ENCODE measurements around the gene DDA1.
"Not testable (repeated sequence)": the region's sequence is repeated elsewhere in the genome, so short reads cannot be mapped to it uniquely, and the experiment has no call there.

The DDA1 gene

DNA sequence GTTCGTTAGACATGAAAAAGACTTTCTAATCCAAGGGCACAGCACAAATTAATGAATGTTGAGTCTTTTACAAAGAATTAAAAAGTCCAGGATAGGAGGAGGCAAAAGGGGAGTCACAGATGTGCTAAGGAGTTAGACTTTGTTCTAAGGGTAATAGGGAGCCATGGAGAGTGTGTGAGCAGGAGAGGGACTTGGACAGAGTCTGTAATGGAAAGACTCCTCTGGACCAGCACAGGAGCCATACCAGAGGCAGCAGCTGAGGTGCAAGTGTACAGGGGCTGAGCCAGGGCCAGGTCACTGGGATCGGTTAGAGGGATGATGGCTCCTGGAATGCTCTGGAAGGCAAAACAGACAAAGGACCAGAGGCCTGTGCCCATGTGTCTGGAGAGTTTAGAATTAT is 38.5 kb downstream of the DDA1 start:
- no peak for DNase-seq (ENCODE audit: low spot score)

DNA sequence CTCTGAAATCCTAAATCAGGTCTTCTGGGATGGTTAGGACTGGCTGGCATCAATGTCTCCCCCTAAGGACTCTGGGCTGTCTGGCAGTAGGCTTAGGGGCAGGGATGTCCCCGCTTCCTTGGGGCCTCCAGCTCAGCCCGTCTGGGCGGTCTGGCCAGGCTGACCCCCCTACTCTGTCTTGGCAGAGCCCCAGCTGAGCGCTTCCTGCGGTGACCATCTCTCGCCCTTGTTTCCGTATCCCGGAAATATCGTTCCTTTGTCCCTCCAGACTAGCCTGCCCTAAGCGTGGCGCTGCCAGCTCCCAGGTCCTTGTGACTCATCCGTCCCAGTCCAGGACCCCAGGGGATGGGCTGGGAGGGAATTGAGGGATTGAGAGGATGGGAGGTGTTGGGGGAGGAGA is 39.3 kb downstream of the DDA1 start:
- peak; percentile 72 for DNase-seq (ENCODE audit: low spot score)

DNA sequence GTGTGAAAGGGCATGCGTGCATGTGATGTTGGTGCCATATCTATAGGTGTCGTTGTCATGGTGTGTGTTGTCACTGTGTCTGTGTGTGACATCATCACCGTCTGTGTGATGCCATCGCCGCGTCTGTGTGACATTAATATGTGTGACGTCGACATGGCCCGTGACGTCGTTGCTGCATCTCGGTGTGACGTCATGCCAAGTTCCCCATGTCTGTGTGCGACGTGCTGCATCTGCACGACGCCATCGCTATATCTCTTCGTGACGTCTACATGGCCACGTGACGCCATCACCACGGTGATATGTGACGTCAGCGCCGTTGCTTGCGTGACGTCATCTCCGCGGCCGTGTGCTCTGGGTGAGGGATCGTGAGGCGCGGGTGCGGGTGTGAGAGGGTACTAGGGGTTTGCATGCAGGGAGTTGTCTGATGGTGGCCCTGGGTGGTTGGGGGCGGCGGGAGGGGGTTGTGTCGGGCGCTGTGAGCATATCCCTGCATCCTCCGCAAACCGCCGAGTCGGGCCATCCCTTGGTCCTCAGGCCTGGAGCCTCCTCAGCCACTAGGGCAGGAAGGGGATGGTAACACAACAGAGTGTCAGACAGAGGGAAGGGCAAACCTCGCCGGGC is 42.6 kb downstream of the DDA1 start:
- DNase-seq (ENCODE audit: low spot score), result no peak

DNA sequence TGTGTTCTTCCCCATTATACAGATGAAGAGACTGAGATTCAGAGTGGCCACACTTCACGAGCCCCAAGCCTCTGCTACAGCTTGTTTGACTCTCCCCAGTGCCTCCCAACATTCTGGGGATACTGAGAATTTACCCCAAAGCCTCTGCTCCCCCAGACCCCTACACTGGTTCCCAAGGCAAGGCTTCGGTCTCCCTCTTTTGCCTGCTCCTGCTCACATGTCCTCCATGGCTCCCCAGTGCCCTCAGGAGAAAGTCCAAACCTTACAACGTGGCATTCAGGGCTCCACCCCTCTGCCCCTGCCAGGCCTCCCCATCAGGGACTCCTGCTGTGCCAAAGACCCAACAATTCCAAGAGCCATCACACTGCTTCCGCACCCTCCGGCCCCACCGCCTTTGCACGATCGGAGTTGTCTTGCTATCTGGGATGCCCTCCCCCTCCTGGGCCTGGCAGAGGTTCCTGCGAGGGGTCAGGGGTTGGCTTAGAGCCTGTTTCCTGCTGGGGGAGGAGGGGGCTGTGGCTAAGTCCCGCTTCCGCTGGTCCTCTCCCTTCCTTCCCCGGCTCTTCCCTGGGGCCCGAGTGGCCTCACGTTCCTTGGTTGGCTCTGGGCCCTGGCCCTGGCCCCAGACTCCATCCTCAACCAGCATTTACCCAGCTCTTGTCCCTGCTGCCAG is 43.4 kb downstream of the DDA1 start:
- no peak for DNase-seq (ENCODE audit: low spot score)

DNA sequence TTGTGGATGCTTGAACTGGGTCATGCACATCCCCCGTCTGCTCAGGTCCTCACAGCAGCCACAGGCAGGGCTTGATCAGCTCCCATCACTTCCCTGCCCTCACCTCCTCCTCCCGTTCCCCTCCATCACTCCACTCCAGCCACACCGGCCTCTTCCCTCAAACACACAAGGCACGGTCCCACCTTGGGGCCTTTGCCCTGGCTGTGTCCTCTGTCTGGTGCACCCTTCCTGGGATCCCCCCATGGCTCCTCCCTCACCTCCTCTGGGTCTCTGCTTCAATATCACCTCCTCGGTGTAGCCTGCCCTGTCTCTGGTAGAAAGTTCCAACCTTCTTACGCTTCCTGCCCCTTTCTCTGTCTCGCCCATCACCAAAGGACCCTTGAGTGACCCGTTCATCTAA is 44.0 kb downstream of the DDA1 start:
- DNase-seq (ENCODE audit: low spot score), result no peak

DNA sequence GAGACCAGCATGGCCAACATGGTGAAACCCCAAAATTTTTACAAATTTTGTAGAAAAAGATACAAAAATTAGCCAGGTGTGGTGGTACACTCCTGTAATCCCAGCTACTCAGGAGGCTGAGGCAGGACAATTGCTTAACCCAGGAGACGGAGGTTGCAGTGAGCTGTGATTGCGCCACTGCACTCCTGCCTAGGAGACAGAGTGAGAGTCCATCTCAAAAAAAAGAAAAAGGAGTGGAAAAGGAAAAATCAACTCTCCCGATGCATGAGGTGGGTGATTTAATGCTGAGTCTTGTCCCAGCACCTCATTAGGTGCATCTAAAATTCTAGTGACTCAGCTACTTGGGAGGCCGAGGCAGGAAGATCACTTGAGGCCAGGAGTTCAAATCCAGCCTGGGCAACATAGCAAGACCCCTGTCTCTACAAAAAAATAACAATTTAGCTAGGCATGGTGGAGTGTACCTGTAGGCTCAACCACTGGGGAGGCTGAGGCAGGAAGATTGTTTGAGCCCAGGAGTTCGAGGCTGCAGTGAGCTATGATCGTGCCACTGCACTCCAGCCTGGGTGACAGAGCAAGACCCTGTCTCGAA is 47.8 kb downstream of the DDA1 start:
- DNase-seq (ENCODE audit: low spot score), result no peak

DNA sequence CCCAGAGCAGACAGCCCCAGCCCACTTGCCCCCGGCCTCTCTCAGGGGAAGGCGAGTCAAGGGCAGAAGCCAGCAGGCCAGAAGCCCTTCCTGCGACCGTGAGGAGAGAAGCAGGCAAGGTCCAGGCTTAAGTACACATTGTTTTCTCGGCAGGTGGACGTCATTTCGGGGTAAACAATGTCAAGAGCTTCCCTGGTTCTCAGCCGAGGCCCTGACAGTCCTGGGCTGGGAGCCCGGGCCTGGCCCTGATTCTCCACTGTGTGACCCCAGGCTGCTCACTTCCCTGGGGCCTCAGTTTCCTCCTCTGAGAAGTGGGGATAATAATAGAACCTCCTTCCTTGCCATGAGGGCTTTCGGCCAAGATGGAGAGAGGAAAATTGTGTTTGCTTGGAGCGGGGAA is 48.4 kb downstream of the DDA1 start:
- DNase-seq (ENCODE audit: low spot score), result no peak

DNA sequence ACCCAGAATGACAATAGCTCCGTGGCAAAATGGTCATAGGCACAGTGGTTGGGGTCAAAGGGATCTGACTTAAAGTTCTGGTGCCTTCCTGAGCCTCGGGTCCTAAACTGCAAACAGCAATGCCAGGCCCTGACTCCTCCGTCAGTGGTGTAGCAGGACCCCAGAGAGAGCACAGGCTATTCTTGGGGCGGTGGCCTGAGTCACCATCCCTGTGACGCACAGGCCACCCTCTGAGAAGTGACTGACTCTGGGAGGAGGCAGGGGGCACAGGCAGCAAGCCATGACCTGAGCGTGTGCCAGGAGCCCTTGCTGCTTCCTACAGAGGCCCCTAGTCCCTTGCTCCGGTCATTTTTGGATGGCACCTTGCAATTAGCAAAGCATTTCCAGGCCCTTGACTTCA is 49.0 kb downstream of the DDA1 start:
- no peak for DNase-seq (ENCODE audit: low spot score)

DNA sequence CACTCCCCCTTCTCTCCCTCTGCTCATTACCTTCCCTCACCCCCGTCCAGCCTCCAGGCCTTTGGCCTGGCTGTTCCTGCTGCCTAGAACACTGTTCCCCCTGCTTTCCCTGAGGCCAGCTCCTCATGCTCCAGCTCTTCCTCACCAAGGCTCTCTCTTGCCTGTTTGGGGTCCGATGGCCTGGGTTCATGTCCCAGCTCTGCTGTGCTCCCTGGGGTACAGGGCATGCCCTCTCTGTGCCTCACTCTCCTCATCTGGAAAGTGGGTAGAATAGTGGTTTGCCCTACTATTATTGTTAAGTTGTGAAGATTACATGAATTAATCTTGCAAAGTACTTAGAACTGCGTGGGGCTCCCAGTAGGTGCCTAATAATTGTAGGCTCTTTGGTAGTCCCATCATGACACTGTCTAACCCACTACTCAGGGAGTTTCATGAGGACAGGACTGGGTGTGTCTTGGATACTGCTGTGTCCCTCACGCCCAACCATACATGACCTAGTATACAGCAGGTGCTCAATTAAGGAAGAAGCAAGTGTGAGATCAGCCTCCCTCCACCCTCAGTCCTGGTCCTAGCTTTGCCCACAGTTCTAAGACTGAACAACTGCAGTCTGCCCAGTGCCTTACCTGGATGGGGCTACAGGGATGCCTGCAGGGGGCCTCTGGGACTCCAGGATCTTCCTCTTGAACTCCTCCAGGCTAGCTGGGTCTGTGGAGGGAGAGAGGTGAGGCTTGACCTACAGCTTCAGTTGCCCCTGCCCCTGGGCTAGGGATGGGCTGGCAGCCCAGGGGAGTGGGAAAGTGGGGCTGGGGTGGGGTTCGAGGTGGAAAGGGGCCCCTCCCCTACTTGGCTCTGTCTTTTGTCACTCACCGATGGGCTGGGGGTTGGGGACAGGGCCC is 50.8 kb downstream of the DDA1 start:
- DNase-seq (ENCODE audit: low spot score), result no peak

DNA sequence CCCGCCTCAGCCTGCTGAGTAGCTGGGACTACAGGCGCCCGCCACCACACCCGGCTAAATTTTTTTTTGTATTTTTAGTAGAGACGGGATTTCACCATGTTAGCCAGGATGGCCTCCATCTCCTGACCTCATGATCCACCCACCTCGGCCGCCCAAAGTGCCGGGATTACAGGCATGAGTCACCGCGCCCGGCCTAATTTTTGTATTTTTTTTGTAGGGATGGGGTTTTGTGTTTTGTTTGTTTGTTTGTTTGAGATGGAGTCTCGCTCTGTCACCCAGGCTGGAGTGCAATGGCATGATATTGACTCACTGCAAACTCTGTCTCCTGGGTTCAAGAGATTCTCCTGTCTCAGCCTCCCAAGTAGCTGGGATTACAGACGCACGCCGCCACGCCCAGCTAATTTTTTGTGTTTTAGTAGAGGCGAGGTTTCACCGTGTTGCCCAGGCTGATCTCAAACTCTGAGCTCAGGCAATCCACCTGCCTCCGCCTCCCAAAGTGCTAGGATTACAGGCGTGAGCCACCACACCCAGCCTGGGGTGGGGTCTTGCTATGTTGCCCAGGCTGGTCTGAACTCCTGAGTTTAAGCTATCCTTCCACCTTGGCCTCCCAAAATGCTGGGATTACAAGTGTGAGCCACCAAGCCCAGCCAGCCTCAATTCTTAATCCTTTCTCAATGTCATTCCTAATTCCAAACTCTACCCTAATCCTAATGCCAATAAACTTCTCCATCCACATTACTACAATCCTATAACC is 54.7 kb downstream of the DDA1 start:
- DNase-seq (ENCODE audit: low spot score), result not testable (repeated sequence)

DNA sequence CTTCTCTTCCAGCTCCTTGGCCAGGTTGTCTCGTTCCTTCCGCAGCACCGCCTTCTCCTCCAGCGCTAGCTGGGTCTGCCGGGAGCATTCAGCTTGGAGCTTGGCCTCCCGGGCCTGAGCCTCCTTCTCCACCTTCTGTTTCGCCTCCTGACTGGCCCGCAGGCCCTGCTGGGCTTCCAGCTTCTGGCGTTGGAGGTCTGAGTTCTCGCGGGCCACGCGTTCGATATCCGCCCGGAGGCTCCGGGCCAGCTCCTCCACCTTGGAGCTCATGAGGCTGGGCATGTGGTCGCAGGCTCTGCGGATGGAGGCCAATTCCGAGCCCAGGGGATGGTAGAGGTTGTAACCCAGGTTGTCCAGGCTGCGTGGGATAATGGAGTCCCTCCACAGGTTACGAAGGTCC is 56.0 kb downstream of the DDA1 start:
- no peak for DNase-seq (ENCODE audit: low spot score)

DNA sequence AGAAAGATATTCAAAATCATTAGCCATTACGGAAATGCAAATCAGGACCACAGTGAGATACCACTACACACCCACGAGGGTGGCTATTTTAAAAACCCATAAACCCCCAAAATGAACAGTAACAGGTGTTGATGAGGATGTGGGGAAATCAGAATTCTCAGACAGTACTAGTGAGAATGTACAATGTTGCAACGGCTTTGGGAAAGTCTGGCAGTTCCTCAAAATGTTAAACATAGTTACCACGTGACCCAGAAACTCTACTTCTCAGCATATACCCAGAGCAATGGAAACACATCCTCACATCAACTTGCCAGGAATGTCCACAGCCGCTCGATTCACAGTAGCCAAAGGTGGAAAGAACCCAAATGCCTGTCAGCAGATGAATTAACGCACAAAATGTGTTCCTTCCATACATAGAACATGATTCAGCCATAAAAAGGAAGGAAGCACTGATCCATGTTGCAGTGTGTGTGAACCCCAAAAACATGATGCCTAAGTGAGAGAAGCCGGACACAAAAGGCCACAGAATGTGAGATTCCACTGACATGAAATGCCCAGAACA is 60.7 kb downstream of the DDA1 start:
- DNase-seq (ENCODE audit: low spot score), result no peak

Data from iPS-NIHi11 (cell line).